GM18868 (cell line): ENCODE results near the gene ARHGAP6.
A peak's percentile ranks its signal among the peaks of the same experiment; 100 is the strongest.

Experiments used
- ATAC-seq: cut with Tn5 transposase; IDR thresholded peaks from one replicate; pipeline ENCODE4 v1.9.1; 2021; ENCODE audit warnings: mild to moderate bottlenecking, moderate library complexity; ENCODE audit not compliant: unreplicated experiment

The ARHGAP6 gene

GRCh38 chrX:11665168-11666111 lies at the start of gene ARHGAP6:
TSS of gene ARHGAP6 (minus strand) at chrX:11665920. CDS start at chrX:11664828, 1,092 bp downstream.
- no peak for ATAC-seq

GRCh38 chrX:11704725-11705495 lies 39.2 kb upstream of the ARHGAP6 start:
- ATAC-seq = no peak

GRCh38 chrX:11703855-11704254 lies 38.1 kb upstream of the ARHGAP6 start:
- no peak for ATAC-seq

- ATAC-seq = no peak
Measured at GRCh38 chrX:11702965-11703631, 37.4 kb upstream of the ARHGAP6 start.

- no peak for ATAC-seq
Measured at GRCh38 chrX:11702420-11702819, 36.7 kb upstream of the ARHGAP6 start.

- ATAC-seq = no peak
Measured at GRCh38 chrX:11698702-11699101, 33.0 kb upstream of the ARHGAP6 start.

GRCh38 chrX:11688201-11688600 lies 22.5 kb upstream of the ARHGAP6 start:
- no peak for ATAC-seq

- no peak for ATAC-seq
Measured at GRCh38 chrX:11687157-11687556, 21.4 kb upstream of the ARHGAP6 start.

- no peak for ATAC-seq
Measured at GRCh38 chrX:11683057-11683456, 17.3 kb upstream of the ARHGAP6 start.

- no peak for ATAC-seq
Measured at GRCh38 chrX:11678158-11678557, 12.4 kb upstream of the ARHGAP6 start.

- no peak for ATAC-seq
Measured at GRCh38 chrX:11672213-11672612, 6.5 kb upstream of the ARHGAP6 start.

GRCh38 chrX:11670316-11670715 lies 4.6 kb upstream of the ARHGAP6 start:
- ATAC-seq = no peak

GRCh38 chrX:11666952-11667685 lies 1.4 kb upstream of the ARHGAP6 start:
- ATAC-seq = no peak

- peak; percentile 47 for ATAC-seq
Measured at GRCh38 chrX:11666164-11666563, 444 bp upstream of the ARHGAP6 start.

GRCh38 chrX:11664211-11665167 lies 1.2 kb downstream of the ARHGAP6 start:
- ATAC-seq = no peak

GRCh38 chrX:11663875-11664210 lies 1.9 kb downstream of the ARHGAP6 start:
- ATAC-seq = no peak

- ATAC-seq = no peak
Measured at GRCh38 chrX:11655282-11656015, 10.3 kb downstream of the ARHGAP6 start.

- ATAC-seq = peak; percentile 46
Measured at GRCh38 chrX:11648705-11649519, 16.8 kb downstream of the ARHGAP6 start.
